Measurements from ENCODE around the gene RBMS1. TPM values are rescaled to one million over a fixed set of nuclear protein-coding genes. Genes with fewer than 3 reads are reported as not detected.
A peak's percentile ranks its signal among the peaks of the same experiment; 100 is the strongest.

RBMS1 gene
- total RNA-seq, 3 donors from 2014 or later, result 47.1 to 63.4 (median 56.3) TPM

DNA sequence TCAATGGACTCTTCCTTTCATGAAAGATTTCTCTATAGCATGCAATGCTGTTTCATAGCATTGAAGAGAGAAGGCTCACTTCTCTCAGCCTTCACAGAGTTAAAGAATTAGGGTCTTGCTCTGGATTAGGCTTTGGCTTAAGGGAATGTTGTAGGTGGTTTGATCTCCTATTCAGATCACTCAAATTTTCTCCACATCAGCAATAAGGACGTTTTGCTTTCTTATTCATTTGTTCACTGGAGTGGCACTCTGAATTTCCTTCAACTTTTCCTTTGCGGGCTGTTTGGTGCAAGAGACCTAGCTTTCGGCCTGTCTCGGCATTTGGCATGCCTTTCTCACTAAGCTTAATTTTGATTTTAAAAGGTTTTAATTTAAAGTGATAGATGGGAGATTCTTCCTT lies 131.6 kb downstream of the RBMS1 start:
- H3K27me3 Mint-ChIP-seq (ENCODE audit: low read depth), result no peaks in the 10 kb centered on the region
- ATAC-seq, result no peak
- no peaks in the 10 kb centered on the region for H3K9me3 Mint-ChIP-seq
- DNase-seq, result no peak
- H3K4me3 Mint-ChIP-seq, result no peak overlapping the region
- H3K36me3 Mint-ChIP-seq (ENCODE audit: insufficient read depth), result peaks cover 41% of the 10 kb centered on the region
- peaks cover 69% of the 10 kb centered on the region for H3K4me1 Mint-ChIP-seq (ENCODE audit: low read depth)

DNA sequence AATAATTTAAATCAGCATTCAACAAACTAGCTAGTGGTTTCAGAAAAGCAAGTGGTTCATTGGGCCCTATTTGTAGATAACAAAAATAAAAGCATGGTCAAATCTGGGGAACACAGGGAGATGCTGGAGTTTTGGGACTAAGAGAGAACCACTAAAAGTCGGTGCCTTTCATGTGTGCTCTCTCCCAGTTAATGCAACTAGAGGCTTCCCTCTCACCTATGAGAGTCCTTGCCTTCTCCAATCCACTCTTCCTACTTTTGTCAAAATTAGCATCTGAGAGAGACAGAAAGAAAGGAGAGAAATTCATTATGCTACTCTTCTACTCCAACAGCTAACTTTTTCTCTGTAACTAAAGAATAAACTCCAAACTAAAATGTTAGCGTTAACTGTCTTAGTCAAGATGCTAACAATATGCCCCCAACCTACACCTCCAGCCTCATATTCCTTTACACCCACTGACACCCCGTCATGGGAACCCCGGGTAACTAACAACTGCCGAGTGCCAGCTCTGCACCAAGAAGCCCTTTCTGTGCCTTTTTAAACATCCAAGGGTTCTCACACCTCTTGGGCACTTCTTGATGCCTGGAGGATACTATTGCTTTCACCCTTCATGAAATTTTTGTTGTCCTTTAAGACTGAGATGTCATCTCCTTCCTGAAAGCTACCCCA lies 133.4 kb downstream of the RBMS1 start:
- Mint-ChIP-seq H3K4me3 (no peak overlapping the region), H3K36me3 (ENCODE audit: insufficient read depth) (peaks cover 43% of the 10 kb centered on the region), H3K4me1 (ENCODE audit: low read depth) (peaks cover 77% of the 10 kb centered on the region), H3K27me3 (ENCODE audit: low read depth) (no peaks in the 10 kb centered on the region), H3K9me3 (no peaks in the 10 kb centered on the region)
- DNase-seq (no peak), ATAC-seq (no peak)

DNA sequence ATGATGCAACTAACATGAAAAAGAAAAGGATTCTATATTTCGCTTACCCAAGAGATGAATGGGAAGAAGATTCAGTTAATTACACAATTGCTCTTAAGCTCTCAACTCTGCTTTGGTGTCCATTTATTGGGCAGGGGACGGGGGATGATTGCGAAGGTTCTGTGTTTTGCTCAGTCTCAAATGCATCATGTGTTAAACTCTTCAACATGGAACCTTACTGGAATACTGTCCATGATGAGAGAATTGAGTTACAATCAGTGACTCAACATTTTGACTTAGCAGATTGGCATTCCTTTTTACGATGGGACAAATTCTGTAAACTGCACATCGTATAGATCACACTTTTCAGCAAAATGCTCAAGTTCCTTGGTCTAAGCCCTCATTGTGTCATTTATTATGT lies 135.6 kb downstream of the RBMS1 start:
- Mint-ChIP-seq H3K4me1 (ENCODE audit: low read depth) (peaks cover 73% of the 10 kb centered on the region), H3K9me3 (no peaks in the 10 kb centered on the region), H3K36me3 (ENCODE audit: insufficient read depth) (peaks cover 29% of the 10 kb centered on the region), H3K27me3 (ENCODE audit: low read depth) (no peaks in the 10 kb centered on the region), H3K4me3 (no peak overlapping the region)
- DNase-seq, result no peak
- ATAC-seq, result no peak

DNA sequence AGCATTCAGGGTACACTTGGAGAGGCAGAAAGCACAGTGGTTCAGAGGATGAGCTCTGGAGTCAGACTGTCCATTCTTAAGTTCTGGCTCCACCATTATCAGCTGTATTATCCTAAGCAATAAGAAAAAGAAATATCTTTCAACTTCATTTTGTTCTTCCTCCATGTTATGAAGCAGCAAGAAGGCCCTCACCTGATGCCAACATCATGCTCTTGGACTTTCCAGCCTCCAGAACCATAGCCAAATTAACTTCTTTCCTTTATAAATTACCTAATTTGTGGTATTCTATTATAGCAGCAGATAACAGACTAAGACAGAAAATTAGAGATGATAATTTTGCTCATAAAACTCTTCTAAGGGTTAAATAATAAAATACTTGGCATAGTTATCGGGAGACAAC lies 137.1 kb downstream of the RBMS1 start:
- Mint-ChIP-seq H3K36me3 (ENCODE audit: insufficient read depth) (peaks cover 31% of the 10 kb centered on the region), H3K9me3 (no peaks in the 10 kb centered on the region), H3K4me3 (no peak overlapping the region), H3K4me1 (ENCODE audit: low read depth) (peaks cover 78% of the 10 kb centered on the region), H3K27me3 (ENCODE audit: low read depth) (no peaks in the 10 kb centered on the region)
- DNase-seq (no peak), ATAC-seq (no peak)

DNA sequence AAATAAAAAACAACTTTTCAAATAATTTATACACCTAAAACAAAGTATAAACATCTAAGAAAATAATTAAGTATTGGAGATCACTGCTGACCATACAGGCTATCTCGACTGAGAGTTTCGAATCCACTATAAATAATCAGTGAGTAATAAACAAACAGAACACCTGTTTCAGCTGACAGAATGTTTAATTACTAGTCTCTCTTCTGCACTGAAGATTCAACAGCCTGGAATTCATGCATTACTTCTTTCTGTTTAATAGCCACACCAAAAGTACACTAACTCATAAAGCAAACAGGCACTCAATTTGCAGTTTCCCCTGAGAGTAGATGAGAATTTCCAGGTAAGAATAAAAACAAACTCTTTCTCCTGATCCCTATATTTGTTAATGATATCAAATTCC lies 138.5 kb downstream of the RBMS1 start:
- H3K4me3 Mint-ChIP-seq, result no peak overlapping the region
- H3K4me1 Mint-ChIP-seq (ENCODE audit: low read depth), result peaks cover 72% of the 10 kb centered on the region
- no peak for DNase-seq
- no peaks in the 10 kb centered on the region for H3K27me3 Mint-ChIP-seq (ENCODE audit: low read depth)
- ATAC-seq, result no peak
- no peaks in the 10 kb centered on the region for H3K9me3 Mint-ChIP-seq
- H3K36me3 Mint-ChIP-seq (ENCODE audit: insufficient read depth), result peaks cover 30% of the 10 kb centered on the region

DNA sequence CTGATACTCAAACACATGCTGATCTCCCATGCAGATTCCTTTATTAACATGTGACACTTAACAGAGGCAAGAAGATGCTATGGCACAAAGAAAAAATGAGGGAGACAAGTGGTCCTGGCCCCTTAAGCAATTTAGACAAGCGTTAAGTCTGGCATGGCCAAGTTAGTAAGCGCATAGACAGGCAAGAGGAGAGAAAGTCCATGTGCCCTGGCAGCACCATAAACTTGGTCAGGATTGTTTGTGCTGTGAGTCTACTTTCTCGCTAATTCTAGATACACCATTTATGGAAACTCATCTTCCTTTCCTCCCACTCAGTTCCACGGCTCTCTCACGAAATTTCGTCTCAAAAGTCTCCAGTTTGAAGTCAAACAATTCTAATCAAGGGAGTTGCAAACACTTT lies 138.9 kb downstream of the RBMS1 start:
- H3K4me3 Mint-ChIP-seq, result no peak overlapping the region
- peaks cover 73% of the 10 kb centered on the region for H3K4me1 Mint-ChIP-seq (ENCODE audit: low read depth)
- no peak for ATAC-seq

DNA sequence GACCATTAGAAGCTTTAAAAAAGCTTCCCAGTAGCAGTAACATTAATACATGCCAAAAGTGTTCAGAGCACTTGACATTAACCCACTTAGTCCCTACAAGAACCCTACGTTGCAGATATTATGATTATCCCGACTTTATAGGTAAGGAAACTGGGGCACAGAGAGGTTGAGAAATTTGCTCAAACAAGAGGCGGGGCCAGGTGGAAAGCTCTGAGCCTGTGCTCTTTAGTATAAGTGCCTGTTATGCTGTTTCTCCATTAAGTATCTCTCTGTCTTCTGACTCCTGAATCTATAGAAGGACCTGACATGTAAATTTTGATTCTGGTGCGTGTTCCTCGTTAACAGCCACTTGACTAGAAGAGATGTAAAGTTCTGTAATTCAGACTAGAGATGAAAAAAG lies 139.8 kb downstream of the RBMS1 start:
- H3K27me3 Mint-ChIP-seq (ENCODE audit: low read depth), result no peaks in the 10 kb centered on the region
- no peak for ATAC-seq
- H3K36me3 Mint-ChIP-seq (ENCODE audit: insufficient read depth), result peaks cover 37% of the 10 kb centered on the region
- H3K9me3 Mint-ChIP-seq, result no peaks in the 10 kb centered on the region
- H3K4me1 Mint-ChIP-seq (ENCODE audit: low read depth), result peaks cover 73% of the 10 kb centered on the region
- no peak for DNase-seq
- no peak overlapping the region for H3K4me3 Mint-ChIP-seq

More for the DNA sequence above, 138.9 kb downstream of the RBMS1 start:
- Mint-ChIP-seq H3K36me3 (ENCODE audit: insufficient read depth) (peaks cover 32% of the 10 kb centered on the region), H3K9me3 (no peaks in the 10 kb centered on the region), H3K27me3 (ENCODE audit: low read depth) (no peaks in the 10 kb centered on the region)
- no peak for DNase-seq

DNA sequence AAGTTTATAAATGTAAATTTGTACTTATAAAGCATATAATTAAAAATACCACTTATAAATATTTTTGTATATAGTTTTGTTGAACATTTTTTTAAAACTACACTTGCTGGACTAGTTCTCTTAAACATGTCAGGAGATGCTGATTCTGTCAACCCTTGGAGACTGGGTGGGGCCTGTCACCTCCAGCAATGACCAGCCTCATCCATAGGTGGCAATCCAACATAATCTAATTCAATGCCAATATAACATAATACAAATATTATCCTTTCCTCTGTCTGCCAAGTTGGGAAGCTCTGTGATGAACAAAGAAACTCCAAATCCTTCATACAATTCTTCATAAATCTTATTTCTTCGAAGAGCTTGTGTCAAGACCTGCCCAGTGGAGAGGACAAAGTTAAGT lies 140.4 kb downstream of the RBMS1 start:
- Mint-ChIP-seq H3K36me3 (ENCODE audit: insufficient read depth) (peaks cover 38% of the 10 kb centered on the region), H3K4me1 (ENCODE audit: low read depth) (peaks cover 77% of the 10 kb centered on the region), H3K4me3 (no peak overlapping the region), H3K9me3 (no peaks in the 10 kb centered on the region), H3K27me3 (ENCODE audit: low read depth) (no peaks in the 10 kb centered on the region)
- ATAC-seq (peak; percentile 48 to 69), DNase-seq (peak; percentile 11)

DNA sequence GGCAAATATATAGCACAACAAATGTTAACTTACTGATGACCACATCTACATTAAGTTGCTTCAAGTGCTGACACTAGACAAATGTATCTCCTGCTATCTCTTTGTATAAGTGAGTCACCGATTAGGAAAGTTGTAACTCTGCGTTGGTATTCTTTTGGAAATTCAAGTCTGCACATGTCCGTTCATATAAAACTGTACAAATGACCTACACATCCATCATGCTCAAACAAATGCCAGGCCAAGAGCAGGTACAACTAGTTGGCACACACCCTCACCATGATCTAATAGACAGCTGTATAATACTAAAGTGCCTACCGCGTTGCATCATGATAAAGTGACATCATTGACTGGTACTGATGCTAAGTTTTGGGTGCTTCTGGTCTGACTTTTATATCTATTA lies 141.1 kb downstream of the RBMS1 start:
- DNase-seq (no peak), ATAC-seq (no peak)
- Mint-ChIP-seq H3K9me3 (no peaks in the 10 kb centered on the region), H3K4me1 (ENCODE audit: low read depth) (peaks cover 77% of the 10 kb centered on the region), H3K27me3 (ENCODE audit: low read depth) (no peaks in the 10 kb centered on the region), H3K36me3 (ENCODE audit: insufficient read depth) (peaks cover 32% of the 10 kb centered on the region), H3K4me3 (no peak overlapping the region)

DNA sequence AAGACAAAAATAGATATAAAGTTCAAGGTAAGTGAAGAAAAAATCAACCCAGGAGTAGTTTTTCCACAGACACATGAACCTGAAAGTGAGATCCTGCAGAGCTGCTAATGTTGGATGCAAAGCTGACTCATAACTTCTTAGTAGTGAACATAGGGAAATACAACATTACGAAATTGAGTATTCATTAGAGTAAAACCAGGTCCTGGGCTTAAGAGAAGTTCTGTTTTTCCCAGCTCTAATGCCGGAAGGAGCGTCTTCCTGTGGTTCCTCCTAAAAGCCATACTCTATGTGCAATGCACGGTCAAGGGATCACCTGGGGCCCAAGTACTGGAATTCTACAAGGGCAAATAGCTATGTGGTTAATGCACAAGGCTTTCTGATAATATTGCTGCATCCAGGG lies 141.7 kb downstream of the RBMS1 start:
- H3K4me1 Mint-ChIP-seq (ENCODE audit: low read depth), result peaks cover 80% of the 10 kb centered on the region
- ATAC-seq, result peak; percentile 33 to 51
- H3K9me3 Mint-ChIP-seq, result no peaks in the 10 kb centered on the region
- H3K4me3 Mint-ChIP-seq, result no peak overlapping the region
- no peaks in the 10 kb centered on the region for H3K27me3 Mint-ChIP-seq (ENCODE audit: low read depth)
- DNase-seq, result no peak
- peaks cover 28% of the 10 kb centered on the region for H3K36me3 Mint-ChIP-seq (ENCODE audit: insufficient read depth)

DNA sequence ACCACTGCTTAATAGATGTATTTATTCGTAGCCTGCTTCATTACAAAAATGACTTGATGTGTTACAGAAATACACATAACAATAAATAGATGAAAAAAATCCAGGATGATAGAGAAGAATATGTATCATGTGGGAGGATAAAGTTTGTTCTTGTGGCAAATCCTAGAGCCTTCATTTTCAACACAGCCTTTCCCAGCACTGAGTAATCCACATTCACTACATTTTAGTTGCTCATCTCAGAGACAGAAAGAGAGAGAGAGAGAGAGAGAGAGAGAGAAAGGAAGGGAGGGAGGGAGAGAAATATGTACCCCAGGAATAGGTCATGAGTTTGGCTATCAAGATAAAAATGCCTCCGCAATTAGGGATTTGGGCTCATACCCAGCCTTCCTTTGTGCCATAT lies 144.3 kb downstream of the RBMS1 start:
- no peak for DNase-seq
- no peak for ATAC-seq
- Mint-ChIP-seq H3K27me3 (ENCODE audit: low read depth) (no peaks in the 10 kb centered on the region), H3K9me3 (no peaks in the 10 kb centered on the region), H3K36me3 (ENCODE audit: insufficient read depth) (peaks cover 15% of the 10 kb centered on the region), H3K4me1 (ENCODE audit: low read depth) (peaks cover 78% of the 10 kb centered on the region), H3K4me3 (no peak overlapping the region)

DNA sequence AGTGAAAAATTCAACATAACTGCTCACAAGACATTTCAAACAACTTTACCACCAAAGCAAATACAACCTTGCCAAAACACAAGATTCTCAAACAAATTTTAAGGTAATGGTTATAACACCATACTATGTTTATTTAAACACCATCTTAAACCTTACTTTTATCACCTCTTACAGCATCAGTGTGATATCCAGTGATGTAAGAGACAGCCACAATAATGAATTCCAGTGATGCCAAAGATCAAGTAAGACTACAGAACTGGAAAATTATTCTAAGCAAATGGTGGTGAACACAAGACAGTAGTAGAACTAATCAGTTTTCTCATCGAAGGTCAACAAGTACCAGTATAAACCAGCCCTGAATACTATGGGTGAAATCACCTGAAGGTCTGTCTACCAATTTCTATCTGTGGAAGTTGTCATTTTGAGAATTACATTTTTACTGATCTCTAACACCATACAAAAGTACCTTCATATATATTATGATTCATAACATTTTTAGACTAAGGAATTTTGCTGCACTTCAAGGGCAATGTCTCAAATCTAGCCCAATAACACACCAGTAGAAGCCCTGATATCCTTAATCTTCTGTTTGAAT lies 146.2 kb downstream of the RBMS1 start:
- Mint-ChIP-seq H3K4me3 (no peak overlapping the region), H3K9me3 (no peaks in the 10 kb centered on the region), H3K27me3 (ENCODE audit: low read depth) (no peaks in the 10 kb centered on the region), H3K36me3 (ENCODE audit: insufficient read depth) (peaks cover 19% of the 10 kb centered on the region), H3K4me1 (ENCODE audit: low read depth) (peaks cover 77% of the 10 kb centered on the region)
- ATAC-seq (no peak), DNase-seq (no peak)

DNA sequence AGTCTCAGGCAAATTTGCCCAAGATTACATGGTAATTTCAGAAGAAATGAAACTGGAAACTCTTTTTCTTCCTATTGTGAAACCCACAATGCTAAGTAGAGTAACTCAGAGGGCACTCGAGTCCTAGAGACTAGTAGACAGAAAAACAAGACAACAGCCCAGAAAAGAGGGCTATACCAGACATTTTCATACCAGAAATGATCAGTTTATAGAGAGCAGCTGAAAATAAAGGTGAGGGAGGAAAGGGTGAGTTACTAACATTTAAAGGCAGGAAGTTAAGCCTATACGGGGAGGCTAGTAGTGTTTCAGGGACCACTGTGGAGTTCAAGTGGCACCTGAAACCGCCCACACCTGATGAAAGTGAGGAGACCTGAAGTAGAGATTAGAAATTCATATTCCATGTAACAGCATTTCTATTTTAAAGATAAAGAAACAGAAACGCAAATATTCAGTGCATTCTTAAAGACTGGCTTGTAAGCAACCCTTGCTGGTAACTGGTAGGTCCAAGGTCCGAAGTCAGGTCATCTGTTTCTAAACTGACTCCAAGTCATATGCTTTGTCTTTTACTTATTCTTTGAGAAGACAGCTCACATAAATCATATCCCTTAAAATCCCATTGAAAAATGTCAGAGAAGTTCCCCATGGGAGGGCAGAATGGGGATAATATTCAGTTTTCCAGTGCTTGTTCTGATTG lies 148.4 kb downstream of the RBMS1 start:
- peak overlapping the region; percentile 45 for H3K4me3 Mint-ChIP-seq
- ATAC-seq, result peak; percentile 75 to 88
- peaks cover 14% of the 10 kb centered on the region for H3K36me3 Mint-ChIP-seq (ENCODE audit: insufficient read depth)
- H3K9me3 Mint-ChIP-seq, result no peaks in the 10 kb centered on the region
- H3K27me3 Mint-ChIP-seq (ENCODE audit: low read depth), result no peaks in the 10 kb centered on the region
- no peak for DNase-seq
- peaks cover 80% of the 10 kb centered on the region for H3K4me1 Mint-ChIP-seq (ENCODE audit: low read depth)

DNA sequence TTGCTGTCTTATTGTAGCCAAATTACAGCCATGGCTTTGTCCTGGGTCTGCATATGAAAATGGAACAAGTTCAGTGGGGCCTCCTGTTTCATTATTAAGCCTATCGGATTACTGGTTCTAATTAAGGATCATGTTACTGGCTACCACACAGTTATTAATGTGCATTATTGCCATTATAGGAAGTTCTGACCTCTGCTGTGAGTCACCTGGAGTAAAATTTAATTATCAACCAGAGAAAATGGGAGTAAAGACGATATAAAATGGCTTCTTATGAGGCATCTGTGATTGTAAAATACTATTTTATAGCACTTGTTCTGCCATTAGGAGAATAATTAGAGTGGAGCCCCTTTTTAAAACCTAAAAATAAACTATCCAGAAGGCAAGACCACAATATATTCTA lies 150.2 kb downstream of the RBMS1 start:
- ATAC-seq, result no peak
- H3K9me3 Mint-ChIP-seq, result no peaks in the 10 kb centered on the region
- H3K4me3 Mint-ChIP-seq, result no peak overlapping the region
- no peaks in the 10 kb centered on the region for H3K27me3 Mint-ChIP-seq (ENCODE audit: low read depth)
- H3K4me1 Mint-ChIP-seq (ENCODE audit: low read depth), result peaks cover 82% of the 10 kb centered on the region
- no peak for DNase-seq
- peaks cover 6% of the 10 kb centered on the region for H3K36me3 Mint-ChIP-seq (ENCODE audit: insufficient read depth)

DNA sequence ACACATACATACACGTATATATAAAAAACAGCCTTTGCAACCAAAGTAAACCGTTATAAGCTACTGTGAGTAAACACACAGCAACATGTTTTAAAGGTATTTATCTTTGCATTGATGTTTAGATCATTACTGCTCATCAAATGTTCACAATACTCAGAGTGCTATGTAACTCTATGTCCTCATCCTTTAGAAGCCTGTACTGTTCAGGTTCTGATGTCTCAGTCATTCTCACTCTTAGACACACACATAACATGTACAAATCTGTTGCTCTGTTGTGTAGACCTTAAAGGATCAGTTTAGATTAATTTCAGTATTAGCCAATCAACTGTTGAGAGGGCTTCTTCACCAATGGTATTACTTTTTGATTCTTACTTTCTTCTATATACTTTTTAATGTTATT lies 153.9 kb downstream of the RBMS1 start:
- Mint-ChIP-seq H3K9me3 (no peaks in the 10 kb centered on the region), H3K27me3 (ENCODE audit: low read depth) (no peaks in the 10 kb centered on the region), H3K4me1 (ENCODE audit: low read depth) (peaks cover 75% of the 10 kb centered on the region), H3K4me3 (no peak overlapping the region), H3K36me3 (ENCODE audit: insufficient read depth) (peaks cover 7% of the 10 kb centered on the region)
- DNase-seq (no peak), ATAC-seq (no peak)
